ENCODE data around the gene GALNT9.

GALNT9 gene

GRCh38 chr12:132202929-132203721 lies 126.3 kb downstream of the GALNT9 start:
- TF ChIP-seq, protein P1, sequence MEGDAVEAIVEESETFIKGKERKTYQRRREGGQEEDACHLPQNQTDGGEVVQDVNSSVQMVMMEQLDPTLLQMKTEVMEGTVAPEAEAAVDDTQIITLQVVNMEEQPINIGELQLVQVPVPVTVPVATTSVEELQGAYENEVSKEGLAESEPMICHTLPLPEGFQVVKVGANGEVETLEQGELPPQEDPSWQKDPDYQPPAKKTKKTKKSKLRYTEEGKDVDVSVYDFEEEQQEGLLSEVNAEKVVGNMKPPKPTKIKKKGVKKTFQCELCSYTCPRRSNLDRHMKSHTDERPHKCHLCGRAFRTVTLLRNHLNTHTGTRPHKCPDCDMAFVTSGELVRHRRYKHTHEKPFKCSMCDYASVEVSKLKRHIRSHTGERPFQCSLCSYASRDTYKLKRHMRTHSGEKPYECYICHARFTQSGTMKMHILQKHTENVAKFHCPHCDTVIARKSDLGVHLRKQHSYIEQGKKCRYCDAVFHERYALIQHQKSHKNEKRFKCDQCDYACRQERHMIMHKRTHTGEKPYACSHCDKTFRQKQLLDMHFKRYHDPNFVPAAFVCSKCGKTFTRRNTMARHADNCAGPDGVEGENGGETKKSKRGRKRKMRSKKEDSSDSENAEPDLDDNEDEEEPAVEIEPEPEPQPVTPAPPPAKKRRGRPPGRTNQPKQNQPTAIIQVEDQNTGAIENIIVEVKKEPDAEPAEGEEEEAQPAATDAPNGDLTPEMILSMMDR (IDR thresholded peaks at IDR 0.05; ENCODE audit: extremely low read depth, missing control alignments), result no peak
- no peak for DNase-seq (ENCODE audit: low spot score)

GRCh38 chr12:132201391-132202120 lies 127.8 kb downstream of the GALNT9 start:
- TF ChIP-seq, protein P1 (IDR thresholded peaks at IDR 0.05; ENCODE audit: extremely low read depth, missing control alignments), result no peak
- DNase-seq (ENCODE audit: low spot score), result no peak

GRCh38 chr12:132200800-132201199 lies 128.6 kb downstream of the GALNT9 start:
- TF ChIP-seq, protein P1 (IDR thresholded peaks at IDR 0.05; ENCODE audit: extremely low read depth, missing control alignments), result no peak
- DNase-seq (ENCODE audit: low spot score), result no peak

- no peak for DNase-seq (ENCODE audit: low spot score)
- TF ChIP-seq, protein P1 (IDR thresholded peaks at IDR 0.05; ENCODE audit: extremely low read depth, missing control alignments), result no peak
Measured at GRCh38 chr12:132199526-132200319, 129.7 kb downstream of the GALNT9 start.

DNA sequence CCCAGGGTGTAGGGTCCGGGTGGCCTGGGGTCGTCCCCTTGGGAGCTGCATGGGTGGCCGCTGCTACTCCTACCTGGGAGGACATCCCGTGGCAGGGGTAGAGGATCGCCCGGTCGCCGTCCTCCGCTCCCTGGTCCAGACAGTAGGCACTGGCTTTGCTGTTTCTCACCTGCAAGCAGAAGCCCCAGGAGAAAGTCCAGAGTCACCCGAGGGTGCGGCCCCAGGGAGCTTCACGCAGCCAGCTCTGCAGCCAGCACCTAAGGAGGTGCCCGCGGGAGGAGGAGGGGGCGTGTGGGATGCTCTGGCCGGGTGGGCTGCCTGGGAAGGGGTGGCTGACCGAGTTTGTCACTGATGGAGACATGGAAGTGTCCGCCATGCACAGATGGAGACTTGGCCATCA lies 130.3 kb downstream of the GALNT9 start:
- TF ChIP-seq, protein P1 (IDR thresholded peaks at IDR 0.05; ENCODE audit: extremely low read depth, missing control alignments), result no peak
- DNase-seq (ENCODE audit: low spot score), result no peak

DNA sequence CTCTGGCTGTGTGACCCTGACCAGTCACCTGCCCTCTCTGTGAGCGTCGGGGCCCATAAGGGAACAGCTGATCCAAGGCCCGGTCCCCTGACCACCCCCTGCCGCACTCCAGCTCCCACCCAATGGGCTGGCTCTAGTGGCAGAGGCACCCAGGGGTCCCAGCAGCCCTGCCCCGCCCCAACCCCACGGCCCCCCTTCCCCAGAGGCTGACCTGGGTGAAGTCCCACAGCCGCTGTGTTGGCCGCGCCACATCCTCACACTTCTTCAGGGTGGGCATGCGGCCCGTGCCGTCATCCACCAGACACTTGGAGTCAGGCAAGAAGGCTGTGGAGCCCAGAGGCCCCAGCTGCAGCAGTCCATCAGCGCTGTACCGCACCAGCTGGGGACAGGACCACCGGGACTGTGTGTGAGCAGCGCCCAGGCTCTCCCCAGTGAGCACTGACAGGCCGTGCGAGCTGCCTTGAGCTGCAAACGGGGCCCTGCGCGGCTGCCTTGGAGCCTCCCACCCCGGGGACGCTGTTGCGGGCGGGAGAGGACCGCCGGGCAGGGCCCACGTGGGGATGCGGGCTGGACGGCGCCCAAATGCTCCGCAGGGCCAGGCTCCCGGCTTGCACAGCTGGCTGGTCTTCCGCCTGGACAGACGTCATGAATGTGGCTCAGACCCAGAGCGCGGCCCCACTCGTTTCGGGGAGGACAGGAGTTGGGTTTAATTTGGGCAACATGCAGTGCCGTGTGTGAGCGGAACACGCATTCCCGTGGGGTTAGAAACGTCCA lies 131.6 kb downstream of the GALNT9 start:
- TF ChIP-seq, protein P1 (IDR thresholded peaks at IDR 0.05; ENCODE audit: extremely low read depth, missing control alignments), result no peak
- DNase-seq (ENCODE audit: low spot score), result no peak

Data from GM20000 (cell line).